Measurements from ENCODE around the gene MYH6. TPM values are rescaled to one million over a fixed set of nuclear protein-coding genes. Genes with fewer than 3 reads are reported as not detected.
"Not testable (repeated sequence)": the region's sequence is repeated elsewhere in the genome, so short reads cannot be mapped to it uniquely, and the experiment has no call there.

MYH6 gene
- total RNA-seq, 1 donor from 2014 or later: not detected

DNA sequence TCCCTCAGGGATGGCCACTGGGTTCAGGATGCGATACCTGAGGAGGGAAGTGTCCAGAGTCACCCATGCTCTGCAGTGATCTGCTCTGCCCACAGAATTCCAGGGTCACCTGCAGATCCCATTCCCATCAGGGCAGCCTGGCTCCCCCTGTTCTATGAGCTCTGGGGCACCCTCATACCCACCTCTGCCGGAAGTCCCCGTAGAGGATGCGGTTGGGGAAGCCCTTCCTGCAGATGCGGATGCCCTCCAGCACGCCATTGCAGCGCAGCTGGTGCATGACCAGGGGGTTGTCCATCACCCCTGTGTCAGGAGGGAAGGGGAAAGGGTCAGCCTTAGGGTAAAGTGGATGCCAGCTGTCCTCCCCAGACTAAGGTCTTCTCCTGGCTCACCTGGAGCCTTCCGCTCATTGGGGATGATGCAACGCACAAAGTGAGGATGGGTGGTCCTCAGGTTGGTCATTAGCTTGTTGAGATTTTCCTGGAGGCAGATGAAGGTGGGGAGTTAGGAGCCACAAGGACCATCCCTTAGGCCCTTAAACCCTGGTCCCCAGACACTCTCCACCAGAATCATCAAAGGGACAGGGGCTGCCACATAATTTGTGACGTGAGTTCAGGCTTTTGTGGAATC is 11.2 kb downstream of the MYH6 start:
- no peaks in the 10 kb centered on the region for H3K36me3 Mint-ChIP-seq (ENCODE audit: low read depth, unreplicated experiment)
- Histone ChIP-seq H4K20me1 (ENCODE audit: insufficient read depth, low read length) (no peaks in the 10 kb centered on the region), H3K4me2 (ENCODE audit: low read length) (no peak overlapping the region)

DNA sequence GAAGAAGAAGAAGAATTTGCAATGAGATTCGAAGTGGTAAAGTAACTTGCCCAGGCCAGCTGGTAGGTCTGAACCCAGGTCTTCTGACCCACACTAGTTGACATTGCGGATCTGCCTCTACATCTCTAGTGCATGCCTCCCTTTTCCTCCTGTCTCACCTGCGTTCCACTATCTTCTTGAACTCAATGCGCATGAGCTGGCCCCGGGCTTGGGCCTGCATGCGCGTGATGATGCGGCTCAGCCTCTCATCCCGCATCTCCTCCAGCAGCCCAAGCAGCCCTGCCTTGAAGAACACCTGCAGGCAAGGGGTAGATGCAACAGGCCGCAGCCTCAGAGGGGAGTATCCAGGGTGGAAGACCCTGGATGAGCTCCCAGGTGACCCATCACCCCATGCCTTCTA is 11.9 kb downstream of the MYH6 start:
- Mint-ChIP-seq H3K27ac (ENCODE audit: unreplicated experiment) (no peak overlapping the region), H3K27me3 (ENCODE audit: low read depth, unreplicated experiment) (peaks cover 67% of the 10 kb centered on the region), H3K9me3 (ENCODE audit: unreplicated experiment) (peaks cover 9% of the 10 kb centered on the region), H3K4me1 (ENCODE audit: low read depth, unreplicated experiment) (no peaks in the 10 kb centered on the region), H3K4me3 (ENCODE audit: unreplicated experiment) (no peak overlapping the region), H3K36me3 (ENCODE audit: low read depth, unreplicated experiment) (no peaks in the 10 kb centered on the region)
- Histone ChIP-seq H3K9ac (ENCODE audit: low read length) (no peak overlapping the region), H3K79me2 (ENCODE audit: insufficient read depth, low read length) (no peaks in the 10 kb centered on the region), H3K36me3 (ENCODE audit: insufficient read depth, low read length) (no peaks in the 10 kb centered on the region), H3K4me2 (ENCODE audit: low read length) (no peak overlapping the region), H3K9me3 (ENCODE audit: insufficient read depth, low read depth, low read length) (no peaks in the 10 kb centered on the region), H4K20me1 (ENCODE audit: insufficient read depth, low read length) (no peaks in the 10 kb centered on the region), H3K27ac (ENCODE audit: low read depth, low read length) (no peak overlapping the region), H3K27me3 (ENCODE audit: insufficient read depth, low read length) (no peaks in the 10 kb centered on the region), H3K4me3 (ENCODE audit: insufficient read depth, low read depth, low read length) (no peak overlapping the region), H3K4me1 (ENCODE audit: insufficient read depth, low read length) (no peaks in the 10 kb centered on the region), H2AFZ (ENCODE audit: low read depth, low read length) (no peak overlapping the region)
- FAIRE-seq: no peak
- DNase-seq (ENCODE audit: low read depth): no peak
- TF ChIP-seq EZH2 (IDR thresholded peaks at IDR 0.05; ENCODE audit: insufficient read depth, low read length) (no peak), CTCF (IDR thresholded peaks at IDR 0.05; ENCODE audit: insufficient read depth, low read depth, low read length) (no peak)

More for the DNA sequence above, 11.2 kb downstream of the MYH6 start:
- no peak overlapping the region for H3K27ac Mint-ChIP-seq (ENCODE audit: unreplicated experiment)
- FAIRE-seq (no peak), DNase-seq (ENCODE audit: low read depth) (no peak)
- H3K4me3 ChIP-seq (ENCODE audit: insufficient read depth, low read depth, low read length): no peak overlapping the region
- H3K4me3 Mint-ChIP-seq (ENCODE audit: unreplicated experiment): no peak overlapping the region
- H3K79me2 ChIP-seq (ENCODE audit: insufficient read depth, low read length): no peaks in the 10 kb centered on the region
- H3K9me3 Mint-ChIP-seq (ENCODE audit: unreplicated experiment): peaks cover 12% of the 10 kb centered on the region
- H3K27me3 ChIP-seq (ENCODE audit: insufficient read depth, low read length): no peaks in the 10 kb centered on the region
- H2AFZ ChIP-seq (ENCODE audit: low read depth, low read length): no peak overlapping the region
- no peak overlapping the region for H3K27ac ChIP-seq (ENCODE audit: low read depth, low read length)
- no peaks in the 10 kb centered on the region for H3K4me1 ChIP-seq (ENCODE audit: insufficient read depth, low read length)
- no peaks in the 10 kb centered on the region for H3K36me3 ChIP-seq (ENCODE audit: insufficient read depth, low read length)
- H3K4me1 Mint-ChIP-seq (ENCODE audit: low read depth, unreplicated experiment): no peaks in the 10 kb centered on the region
- H3K9ac ChIP-seq (ENCODE audit: low read length): no peak overlapping the region
- no peaks in the 10 kb centered on the region for H3K9me3 ChIP-seq (ENCODE audit: insufficient read depth, low read depth, low read length)
- H3K27me3 Mint-ChIP-seq (ENCODE audit: low read depth, unreplicated experiment): peaks cover 69% of the 10 kb centered on the region
- TF ChIP-seq EZH2 (IDR thresholded peaks at IDR 0.05; ENCODE audit: insufficient read depth, low read length) (no peak), CTCF (IDR thresholded peaks at IDR 0.05; ENCODE audit: insufficient read depth, low read depth, low read length) (no peak)

GRCh38 chr14:23392613-23393012 is 15.5 kb downstream of the MYH6 start:
- H3K27me3 Mint-ChIP-seq (ENCODE audit: low read depth, unreplicated experiment): peaks cover 64% of the 10 kb centered on the region
- no peak overlapping the region for H3K9ac ChIP-seq (ENCODE audit: low read length)
- H3K4me2 ChIP-seq (ENCODE audit: low read length): no peak overlapping the region
- no peaks in the 10 kb centered on the region for H3K4me1 Mint-ChIP-seq (ENCODE audit: low read depth, unreplicated experiment)
- H3K27me3 ChIP-seq (ENCODE audit: insufficient read depth, low read length): peaks cover 3% of the 10 kb centered on the region
- peaks cover 3% of the 10 kb centered on the region for H3K9me3 Mint-ChIP-seq (ENCODE audit: unreplicated experiment)
- H3K79me2 ChIP-seq (ENCODE audit: insufficient read depth, low read length): no peaks in the 10 kb centered on the region
- TF ChIP-seq CTCF (IDR thresholded peaks at IDR 0.05; ENCODE audit: insufficient read depth, low read depth, low read length) (no peak), EZH2 (IDR thresholded peaks at IDR 0.05; ENCODE audit: insufficient read depth, low read length) (no peak)
- H3K27ac Mint-ChIP-seq (ENCODE audit: unreplicated experiment): no peak overlapping the region
- no peak for FAIRE-seq
- no peak for DNase-seq (ENCODE audit: low read depth)
- H4K20me1 ChIP-seq (ENCODE audit: insufficient read depth, low read length): no peaks in the 10 kb centered on the region
- no peak overlapping the region for H3K4me3 ChIP-seq (ENCODE audit: insufficient read depth, low read depth, low read length)
- H3K27ac ChIP-seq (ENCODE audit: low read depth, low read length): no peak overlapping the region
- H3K9me3 ChIP-seq (ENCODE audit: insufficient read depth, low read depth, low read length): no peaks in the 10 kb centered on the region
- no peaks in the 10 kb centered on the region for H3K36me3 ChIP-seq (ENCODE audit: insufficient read depth, low read length)
- no peaks in the 10 kb centered on the region for H3K36me3 Mint-ChIP-seq (ENCODE audit: low read depth, unreplicated experiment)
- H3K4me1 ChIP-seq (ENCODE audit: insufficient read depth, low read length): no peaks in the 10 kb centered on the region
- H2AFZ ChIP-seq (ENCODE audit: low read depth, low read length): no peak overlapping the region
- no peak overlapping the region for H3K4me3 Mint-ChIP-seq (ENCODE audit: unreplicated experiment)

DNA sequence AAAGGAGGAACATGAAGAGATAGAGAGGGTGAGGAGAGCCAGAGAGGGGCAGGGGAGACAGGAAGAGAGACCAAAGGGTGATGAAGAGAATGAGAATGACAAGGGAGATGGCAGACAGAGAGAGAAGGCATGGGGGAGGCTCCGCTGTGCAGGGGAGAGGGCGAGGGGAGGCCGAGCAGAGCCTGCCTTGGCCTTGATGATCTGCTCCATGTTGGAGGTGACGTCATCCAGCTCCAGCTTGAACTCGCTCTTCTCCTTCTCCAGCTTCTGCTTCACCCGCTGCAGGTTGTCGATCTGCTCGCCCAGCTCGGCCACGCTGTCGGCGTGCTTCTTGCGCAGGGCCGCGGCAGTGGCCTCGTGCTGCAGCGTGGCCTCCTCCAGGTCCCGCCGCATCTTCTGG is 18.2 kb downstream of the MYH6 start:
- H3K36me3 ChIP-seq (ENCODE audit: insufficient read depth, low read length); H3K27ac Mint-ChIP-seq (ENCODE audit: unreplicated experiment); H2AFZ ChIP-seq (ENCODE audit: low read depth, low read length): not testable (repeated sequence)

More for the DNA sequence above, 18.2 kb downstream of the MYH6 start:
- not testable (repeated sequence) for H3K27me3 ChIP-seq (ENCODE audit: insufficient read depth, low read length); H3K4me1 ChIP-seq (ENCODE audit: insufficient read depth, low read length); H3K4me2 ChIP-seq (ENCODE audit: low read length); H3K27ac ChIP-seq (ENCODE audit: low read depth, low read length); H3K9me3 ChIP-seq (ENCODE audit: insufficient read depth, low read depth, low read length); DNase-seq (ENCODE audit: low read depth); FAIRE-seq; H3K4me3 Mint-ChIP-seq (ENCODE audit: unreplicated experiment); H3K4me1 Mint-ChIP-seq (ENCODE audit: low read depth, unreplicated experiment); H3K79me2 ChIP-seq (ENCODE audit: insufficient read depth, low read length); H3K9ac ChIP-seq (ENCODE audit: low read length); H4K20me1 ChIP-seq (ENCODE audit: insufficient read depth, low read length); H3K4me3 ChIP-seq (ENCODE audit: insufficient read depth, low read depth, low read length); H3K9me3 Mint-ChIP-seq (ENCODE audit: unreplicated experiment); H3K36me3 Mint-ChIP-seq (ENCODE audit: low read depth, unreplicated experiment)
- H3K27me3 Mint-ChIP-seq (ENCODE audit: low read depth, unreplicated experiment): peaks cover 55% of the 10 kb centered on the region
